ENCODE measurements around the gene AHI1. TPM values are rescaled to one million over a fixed set of nuclear protein-coding genes. Genes with fewer than 3 reads are reported as not detected.

The AHI1 gene
- total RNA-seq, 2 experiments from 2014 or later: 21.4 to 33.9 TPM

DNA sequence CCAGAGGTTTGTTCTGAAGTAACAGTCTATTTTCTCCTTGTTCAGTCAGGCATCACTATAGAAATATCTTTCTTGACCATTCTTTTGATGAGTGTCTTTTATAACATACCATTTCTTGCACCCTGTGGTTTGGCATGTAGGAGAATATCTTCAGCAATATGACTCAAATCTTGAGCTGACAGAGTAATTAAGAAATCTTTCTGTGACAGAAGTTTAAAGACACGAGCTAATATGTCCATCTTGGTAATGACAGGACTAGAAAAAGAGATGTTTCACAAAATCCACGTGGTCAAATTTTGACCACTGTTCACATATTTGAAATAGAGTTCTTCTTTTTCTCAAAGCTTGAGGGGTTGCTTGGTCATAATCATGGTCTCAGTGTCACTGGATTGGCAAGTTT lies 166.5 kb downstream of the AHI1 start:
- BruUV-seq (replicated peaks): no TSS peak
- Histone ChIP-seq H3K79me2 (ENCODE audit: insufficient read depth, low read depth, low read length) (no peaks in the 10 kb centered on the region), H3K9me3 (ENCODE audit: low read length) (no peaks in the 10 kb centered on the region), H3K36me3 (ENCODE audit: insufficient read depth, low read length) (no peaks in the 10 kb centered on the region), H4K20me1 (ENCODE audit: insufficient read depth, low read length) (no peaks in the 10 kb centered on the region), H3K4me3 (ENCODE audit: low read depth, low read length, poor library complexity, severe bottlenecking) (no peak overlapping the region), H2AFZ (ENCODE audit: low read length) (no peak overlapping the region), H3K4me1 (ENCODE audit: insufficient read depth, low read length, poor library complexity, severe bottlenecking) (no peaks in the 10 kb centered on the region), H3K9me2 (ENCODE audit: insufficient read depth, low read length) (no peaks in the 10 kb centered on the region), H3K4me2 (ENCODE audit: low read length) (no peak overlapping the region), H3K27ac (ENCODE audit: low read depth, low read length, poor library complexity, severe bottlenecking) (no peak overlapping the region)
- ChIA-PET POLR2A (interaction anchor here (0.6 to 1.5 kb wide), 3 partner anchors 10 to 63 kb away, joined by 3 to 4 read pairs (median 3); no protein-coding TSS in a partner anchor), CTCF (ENCODE audit: unreplicated experiment) (no interaction called here)
- TF ChIP-seq CTCF (conservative IDR thresholded peaks at IDR 0.05; ENCODE audit: low read length) (no peak), EZH2phosphoT487 (IDR thresholded peaks at IDR 0.05; ENCODE audit: borderline replicate concordance, low read depth, low read length) (no peak)
- no peak for DNase-seq (ENCODE audit: low spot score)
- intact Hi-C loops (cut with micrococcal nuclease; ENCODE audit: unreplicated experiment): no loop called here

DNA sequence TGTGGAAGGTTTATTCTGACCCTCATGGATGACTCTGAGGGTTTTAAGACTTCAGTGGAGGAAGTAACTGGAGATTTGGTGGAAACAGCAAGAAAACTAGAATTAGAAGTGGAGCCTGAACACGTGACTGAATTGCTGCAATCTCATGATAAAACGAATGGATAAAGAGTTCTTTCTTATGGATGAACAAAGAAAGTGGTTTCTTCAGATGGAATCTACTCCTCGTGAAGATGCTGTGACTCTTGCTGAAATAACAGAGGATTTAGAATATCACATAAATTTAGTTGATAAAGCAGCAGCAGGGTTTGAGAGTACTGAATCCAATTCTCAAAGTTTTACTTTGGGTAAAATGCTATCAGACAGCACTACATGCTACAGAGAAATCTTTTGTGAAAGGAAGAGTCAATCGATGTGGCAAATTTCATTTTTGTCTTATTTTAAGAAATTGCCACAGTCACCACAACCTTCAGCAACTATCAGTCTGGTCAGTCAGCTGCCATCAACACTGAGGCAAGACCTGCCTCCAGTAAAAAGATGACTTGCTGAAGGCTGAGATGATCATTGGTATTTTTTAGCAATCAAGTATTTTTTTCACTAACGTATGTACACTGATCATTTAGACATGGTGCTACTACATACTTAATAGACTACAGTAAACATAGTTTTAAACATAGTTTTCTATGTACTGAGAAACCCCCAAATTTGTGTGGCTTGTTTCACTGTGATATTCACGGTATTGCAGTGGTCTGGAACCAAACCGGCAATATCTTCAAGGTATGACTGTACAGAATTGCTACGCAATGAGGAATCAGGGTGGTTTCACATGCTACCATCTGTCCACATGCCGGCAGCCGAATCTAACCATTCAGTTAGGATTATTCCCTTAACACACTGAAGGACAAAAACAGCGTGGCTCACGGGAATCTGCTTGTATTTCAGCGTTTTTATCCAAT lies 167.4 kb downstream of the AHI1 start:
- TF ChIP-seq EZH2phosphoT487 (IDR thresholded peaks at IDR 0.05; ENCODE audit: borderline replicate concordance, low read depth, low read length): no peak
- TF ChIP-seq CTCF (conservative IDR thresholded peaks at IDR 0.05; ENCODE audit: low read length): no peak
- Histone ChIP-seq H3K9me2 (ENCODE audit: insufficient read depth, low read length) (no peaks in the 10 kb centered on the region), H2AFZ (ENCODE audit: low read length) (no peak overlapping the region), H3K4me3 (ENCODE audit: low read depth, low read length, poor library complexity, severe bottlenecking) (no peak overlapping the region), H3K4me2 (ENCODE audit: low read length) (no peak overlapping the region), H3K79me2 (ENCODE audit: insufficient read depth, low read depth, low read length) (no peaks in the 10 kb centered on the region), H3K27ac (ENCODE audit: low read depth, low read length, poor library complexity, severe bottlenecking) (no peak overlapping the region), H4K20me1 (ENCODE audit: insufficient read depth, low read length) (no peaks in the 10 kb centered on the region), H3K9me3 (ENCODE audit: low read length) (no peaks in the 10 kb centered on the region), H3K4me1 (ENCODE audit: insufficient read depth, low read length, poor library complexity, severe bottlenecking) (no peaks in the 10 kb centered on the region), H3K36me3 (ENCODE audit: insufficient read depth, low read length) (no peaks in the 10 kb centered on the region)
- BruUV-seq (replicated peaks): no TSS peak
- intact Hi-C loops (cut with micrococcal nuclease; ENCODE audit: unreplicated experiment): no loop called here
- DNase-seq (ENCODE audit: low spot score): no peak
- CTCF ChIA-PET (ENCODE audit: unreplicated experiment): no interaction called here
- POLR2A ChIA-PET: interaction anchor here (1.2 to 1.5 kb wide), 4 partner anchors 10 to 49 kb away, joined by 3 to 4 read pairs (median 4); no protein-coding TSS in a partner anchor

DNA sequence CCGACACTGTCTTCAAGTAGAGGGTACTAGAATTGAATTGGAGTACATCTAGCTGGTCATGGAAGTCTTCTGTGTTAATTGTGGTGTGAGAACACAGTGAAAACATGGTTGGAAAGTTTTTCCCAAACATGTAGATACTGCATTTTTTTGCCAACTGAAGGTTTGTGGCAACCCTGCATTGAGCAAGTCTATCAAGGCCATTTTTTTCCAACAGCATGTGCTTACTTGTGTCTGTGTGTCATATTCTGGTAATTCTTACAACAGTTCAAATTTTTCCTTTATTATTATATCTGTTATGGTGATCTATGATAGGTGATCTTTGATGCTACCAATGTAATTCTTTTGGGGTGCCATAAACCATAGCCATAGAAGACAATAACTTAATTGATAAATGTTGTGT lies 169.4 kb downstream of the AHI1 start:
- POLR2A ChIA-PET: interaction anchor here (0.6 kb wide), 1 partner anchor 197 kb away, joined by 3 read pairs; no protein-coding TSS in a partner anchor
- Histone ChIP-seq H2AFZ (ENCODE audit: low read length) (no peak overlapping the region), H3K9me3 (ENCODE audit: low read length) (no peaks in the 10 kb centered on the region), H4K20me1 (ENCODE audit: insufficient read depth, low read length) (no peaks in the 10 kb centered on the region), H3K4me1 (ENCODE audit: insufficient read depth, low read length, poor library complexity, severe bottlenecking) (peaks cover 11% of the 10 kb centered on the region), H3K4me3 (ENCODE audit: low read depth, low read length, poor library complexity, severe bottlenecking) (no peak overlapping the region), H3K4me2 (ENCODE audit: low read length) (no peak overlapping the region), H3K36me3 (ENCODE audit: insufficient read depth, low read length) (no peaks in the 10 kb centered on the region), H3K27ac (ENCODE audit: low read depth, low read length, poor library complexity, severe bottlenecking) (no peak overlapping the region), H3K9me2 (ENCODE audit: insufficient read depth, low read length) (no peaks in the 10 kb centered on the region), H3K79me2 (ENCODE audit: insufficient read depth, low read depth, low read length) (no peaks in the 10 kb centered on the region)
- DNase-seq (ENCODE audit: low spot score): no peak
- intact Hi-C loops (cut with micrococcal nuclease; ENCODE audit: unreplicated experiment): no loop called here
- no TSS peak for BruUV-seq (replicated peaks)
- CTCF ChIA-PET (ENCODE audit: unreplicated experiment): no interaction called here
- no peak for TF ChIP-seq CTCF (conservative IDR thresholded peaks at IDR 0.05; ENCODE audit: low read length)
